ENCODE measurements around the gene PAX8.

- TF ChIP-seq, protein P1, sequence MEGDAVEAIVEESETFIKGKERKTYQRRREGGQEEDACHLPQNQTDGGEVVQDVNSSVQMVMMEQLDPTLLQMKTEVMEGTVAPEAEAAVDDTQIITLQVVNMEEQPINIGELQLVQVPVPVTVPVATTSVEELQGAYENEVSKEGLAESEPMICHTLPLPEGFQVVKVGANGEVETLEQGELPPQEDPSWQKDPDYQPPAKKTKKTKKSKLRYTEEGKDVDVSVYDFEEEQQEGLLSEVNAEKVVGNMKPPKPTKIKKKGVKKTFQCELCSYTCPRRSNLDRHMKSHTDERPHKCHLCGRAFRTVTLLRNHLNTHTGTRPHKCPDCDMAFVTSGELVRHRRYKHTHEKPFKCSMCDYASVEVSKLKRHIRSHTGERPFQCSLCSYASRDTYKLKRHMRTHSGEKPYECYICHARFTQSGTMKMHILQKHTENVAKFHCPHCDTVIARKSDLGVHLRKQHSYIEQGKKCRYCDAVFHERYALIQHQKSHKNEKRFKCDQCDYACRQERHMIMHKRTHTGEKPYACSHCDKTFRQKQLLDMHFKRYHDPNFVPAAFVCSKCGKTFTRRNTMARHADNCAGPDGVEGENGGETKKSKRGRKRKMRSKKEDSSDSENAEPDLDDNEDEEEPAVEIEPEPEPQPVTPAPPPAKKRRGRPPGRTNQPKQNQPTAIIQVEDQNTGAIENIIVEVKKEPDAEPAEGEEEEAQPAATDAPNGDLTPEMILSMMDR (IDR thresholded peaks at IDR 0.05), result no peak
- TF ChIP-seq EZH2 (IDR thresholded peaks at IDR 0.05; ENCODE audit: borderline replicate concordance, insufficient read depth, low read depth, low read length, poor library complexity, severe bottlenecking), result no peak
These were observed 57.6 kb downstream of the PAX8 start for GRCh38 chr2:113220970-113221708.
